Panc1 (cell line): ENCODE measurements around the gene MCF2. TPM values are rescaled to one million over a fixed set of nuclear protein-coding genes. Genes with fewer than 3 reads are reported as not detected.

Experiments
- ATAC-seq: fragments of 200-7000 bp; cut with Tn5 transposase; 2 replicates; pipeline ENCODE4 v1.9.1; 2020; ENCODE audit warnings: mild to moderate bottlenecking, moderate library complexity
- BruUV-seq: library from RNA; stranded (reverse); fragments of 400-500 nt; replicated peaks from 2 replicates; lab custom pipeline; 2021; lab: Mats Ljungman, UMichigan
- CTCF ChIA-PET: fragments of 300-600 bp; sonication (Branson Sonifier 250); formaldehyde crosslinking; loops from one replicate; lab custom pipeline; 2022; ENCODE audit warnings: antibody characterized with exemption; lab: Charles Lee
- POLR2A ChIA-PET: fragments of 300-600 bp; sonication (Branson Sonifier 250); formaldehyde crosslinking; loops from one replicate; lab custom pipeline; 2022; ENCODE audit warnings: antibody characterized with exemption; lab: Charles Lee
- DNase-seq: peaks from one replicate; pipeline ENCODE4 v3.0.0-alpha.2; 2010; ENCODE audit warnings: low read depth, low spot score
- H3K27ac ChIP-seq: 2 replicates; pipeline ENCODE4 v1.5.1; 2011; ENCODE audit warnings: mild to moderate bottlenecking, low read length, inconsistent platforms
- H3K27me3 ChIP-seq: fragments of 200-500 bp; sonication (Bioruptor generic); 2 replicates; pipeline ENCODE4 v1.6.0; 2014; ENCODE audit warnings: low read length, inconsistent platforms; ENCODE audit not compliant: control insufficient read depth, insufficient read depth
- H3K36me3 ChIP-seq: fragments of 200-500 bp; sonication (Bioruptor generic); 2 replicates; pipeline ENCODE4 v1.5.1; 2014; ENCODE audit warnings: inconsistent platforms, mild to moderate bottlenecking, low read length, moderate library complexity; ENCODE audit not compliant: control insufficient read depth, insufficient read depth
- H3K4me1 ChIP-seq: 2 replicates; pipeline ENCODE4 v1.5.1; 2011; ENCODE audit warnings: inconsistent platforms, mild to moderate bottlenecking, low read length, moderate library complexity; ENCODE audit not compliant: control insufficient read depth, insufficient read depth
- H3K4me3 ChIP-seq, 2 experiments: 2 replicates each; pipeline ENCODE4 v1.5.1; 2011 to 2012; ENCODE audit warnings: low read depth in 2 of 2, low read length in 2 of 2, mild to moderate bottlenecking in 2 of 2, inconsistent platforms in 1 of 2, moderate library complexity in 1 of 2
- H3K9me3 ChIP-seq: fragments of 200-500 bp; sonication (Bioruptor generic); 2 replicates; pipeline ENCODE4 v1.5.1; 2014; ENCODE audit warnings: low read depth, mild to moderate bottlenecking, inconsistent platforms, low read length, moderate library complexity; ENCODE audit not compliant: control insufficient read depth, insufficient read depth
- POLR2AphosphoS5 ChIP-seq: IDR thresholded peaks from 2 replicates; pipeline ENCODE4 v1.6.1; 2012; ENCODE audit warnings: mild to moderate bottlenecking, low read depth, low read length, moderate library complexity
- SIN3A ChIP-seq: IDR thresholded peaks from 2 replicates; pipeline ENCODE4 v1.6.1; 2012; ENCODE audit warnings: low read depth, mild to moderate bottlenecking, low read length, moderate library complexity, borderline replicate concordance; ENCODE audit not compliant: insufficient read depth
- TCF7L2 ChIP-seq: IDR thresholded peaks from 2 replicates; pipeline ENCODE4 v1.6.1; 2011; ENCODE audit warnings: mild to moderate bottlenecking, low read depth, low read length, inconsistent platforms
- in situ Hi-C: cut with HindIII; loops from 2 replicates; pipeline ENCODE4 v1.10.0; 2016; ENCODE audit warnings: low sequenced_read_pairs, low pct_unique_long_range_greater_than_20kb
- intact Hi-C: fragments of 100-400 bp; cut with micrococcal nuclease; formaldehyde crosslinking; loops from one replicate; pipeline ENCODE4 v1.10.0; 2022; ENCODE audit not compliant: unreplicated experiment
- total RNA-seq: library from RNA; stranded (reverse); gene quantifications from one replicate; pipeline ENCODE4 v1.2.1, GENCODE V29; 2021; ENCODE audit not compliant: unreplicated experiment
- TF ChIP-seq, protein P1 (sequence below), 2 experiments: IDR thresholded peaks; 2 replicates each; pipeline ENCODE4 v1.6.1; 2011 to 2012; ENCODE audit warnings: low read depth in 2 of 2, control low read depth in 1 of 2, low read length in 1 of 2, mild to moderate bottlenecking in 1 of 2, moderate library complexity in 1 of 2; ENCODE audit not compliant: insufficient read depth in 1 of 2
- TF ChIP-seq, protein P2 (sequence below): fragments of 450-650 bp; IDR thresholded peaks from 2 replicates; pipeline ENCODE4 v1.5.1; 2017; ENCODE audit warnings: mild to moderate bottlenecking

MCF2 gene
- total RNA-seq, 1 experiment from 2014 or later, result 0.31 TPM

DNA sequence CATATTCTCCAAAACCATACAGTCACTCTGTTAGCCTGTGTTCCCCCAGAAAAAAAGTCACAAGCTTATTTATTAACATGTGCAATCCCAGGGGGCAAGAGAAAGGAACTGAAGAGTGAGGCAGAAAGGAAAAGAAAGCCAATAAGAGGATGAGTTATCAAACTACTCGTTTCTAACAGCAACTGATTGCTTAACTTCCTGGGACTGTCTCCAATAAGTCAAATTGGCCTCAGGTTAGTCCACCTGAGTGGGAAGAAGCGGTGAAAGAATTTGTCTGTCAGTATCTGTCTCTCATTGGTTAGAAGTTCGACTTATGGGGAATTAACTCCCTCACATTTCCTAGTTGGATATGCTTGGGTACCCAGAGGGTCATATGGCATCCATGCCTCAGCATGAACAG, 163.4 kb downstream of the MCF2 start:
- ChIA-PET POLR2A (no interaction called here), CTCF (no interaction called here)
- DNase-seq (no peak), ATAC-seq (no peak)
- no peaks in the 10 kb centered on the region for H3K4me1 ChIP-seq
- intact Hi-C loops, result no loop called here
- no peak overlapping the region for H3K4me3 ChIP-seq
- in situ Hi-C loops, result no loop called here
- TF ChIP-seq, protein P1, sequence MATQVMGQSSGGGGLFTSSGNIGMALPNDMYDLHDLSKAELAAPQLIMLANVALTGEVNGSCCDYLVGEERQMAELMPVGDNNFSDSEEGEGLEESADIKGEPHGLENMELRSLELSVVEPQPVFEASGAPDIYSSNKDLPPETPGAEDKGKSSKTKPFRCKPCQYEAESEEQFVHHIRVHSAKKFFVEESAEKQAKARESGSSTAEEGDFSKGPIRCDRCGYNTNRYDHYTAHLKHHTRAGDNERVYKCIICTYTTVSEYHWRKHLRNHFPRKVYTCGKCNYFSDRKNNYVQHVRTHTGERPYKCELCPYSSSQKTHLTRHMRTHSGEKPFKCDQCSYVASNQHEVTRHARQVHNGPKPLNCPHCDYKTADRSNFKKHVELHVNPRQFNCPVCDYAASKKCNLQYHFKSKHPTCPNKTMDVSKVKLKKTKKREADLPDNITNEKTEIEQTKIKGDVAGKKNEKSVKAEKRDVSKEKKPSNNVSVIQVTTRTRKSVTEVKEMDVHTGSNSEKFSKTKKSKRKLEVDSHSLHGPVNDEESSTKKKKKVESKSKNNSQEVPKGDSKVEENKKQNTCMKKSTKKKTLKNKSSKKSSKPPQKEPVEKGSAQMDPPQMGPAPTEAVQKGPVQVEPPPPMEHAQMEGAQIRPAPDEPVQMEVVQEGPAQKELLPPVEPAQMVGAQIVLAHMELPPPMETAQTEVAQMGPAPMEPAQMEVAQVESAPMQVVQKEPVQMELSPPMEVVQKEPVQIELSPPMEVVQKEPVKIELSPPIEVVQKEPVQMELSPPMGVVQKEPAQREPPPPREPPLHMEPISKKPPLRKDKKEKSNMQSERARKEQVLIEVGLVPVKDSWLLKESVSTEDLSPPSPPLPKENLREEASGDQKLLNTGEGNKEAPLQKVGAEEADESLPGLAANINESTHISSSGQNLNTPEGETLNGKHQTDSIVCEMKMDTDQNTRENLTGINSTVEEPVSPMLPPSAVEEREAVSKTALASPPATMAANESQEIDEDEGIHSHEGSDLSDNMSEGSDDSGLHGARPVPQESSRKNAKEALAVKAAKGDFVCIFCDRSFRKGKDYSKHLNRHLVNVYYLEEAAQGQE (IDR thresholded peaks at IDR 0.05; ENCODE audit: insufficient read depth in 1 of 2, low read depth in 2 of 2, low read length in 1 of 2), result no peak
- TF ChIP-seq SIN3A (no peak), POLR2AphosphoS5 (no peak), TCF7L2 (no peak)
- TF ChIP-seq, protein P2, sequence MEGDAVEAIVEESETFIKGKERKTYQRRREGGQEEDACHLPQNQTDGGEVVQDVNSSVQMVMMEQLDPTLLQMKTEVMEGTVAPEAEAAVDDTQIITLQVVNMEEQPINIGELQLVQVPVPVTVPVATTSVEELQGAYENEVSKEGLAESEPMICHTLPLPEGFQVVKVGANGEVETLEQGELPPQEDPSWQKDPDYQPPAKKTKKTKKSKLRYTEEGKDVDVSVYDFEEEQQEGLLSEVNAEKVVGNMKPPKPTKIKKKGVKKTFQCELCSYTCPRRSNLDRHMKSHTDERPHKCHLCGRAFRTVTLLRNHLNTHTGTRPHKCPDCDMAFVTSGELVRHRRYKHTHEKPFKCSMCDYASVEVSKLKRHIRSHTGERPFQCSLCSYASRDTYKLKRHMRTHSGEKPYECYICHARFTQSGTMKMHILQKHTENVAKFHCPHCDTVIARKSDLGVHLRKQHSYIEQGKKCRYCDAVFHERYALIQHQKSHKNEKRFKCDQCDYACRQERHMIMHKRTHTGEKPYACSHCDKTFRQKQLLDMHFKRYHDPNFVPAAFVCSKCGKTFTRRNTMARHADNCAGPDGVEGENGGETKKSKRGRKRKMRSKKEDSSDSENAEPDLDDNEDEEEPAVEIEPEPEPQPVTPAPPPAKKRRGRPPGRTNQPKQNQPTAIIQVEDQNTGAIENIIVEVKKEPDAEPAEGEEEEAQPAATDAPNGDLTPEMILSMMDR, result no peak
- no TSS peak for BruUV-seq
- no peak overlapping the region for H3K27ac ChIP-seq
- no peaks in the 10 kb centered on the region for H3K36me3 ChIP-seq
- no peaks in the 10 kb centered on the region for H3K27me3 ChIP-seq
- H3K9me3 ChIP-seq, result no peaks in the 10 kb centered on the region

DNA sequence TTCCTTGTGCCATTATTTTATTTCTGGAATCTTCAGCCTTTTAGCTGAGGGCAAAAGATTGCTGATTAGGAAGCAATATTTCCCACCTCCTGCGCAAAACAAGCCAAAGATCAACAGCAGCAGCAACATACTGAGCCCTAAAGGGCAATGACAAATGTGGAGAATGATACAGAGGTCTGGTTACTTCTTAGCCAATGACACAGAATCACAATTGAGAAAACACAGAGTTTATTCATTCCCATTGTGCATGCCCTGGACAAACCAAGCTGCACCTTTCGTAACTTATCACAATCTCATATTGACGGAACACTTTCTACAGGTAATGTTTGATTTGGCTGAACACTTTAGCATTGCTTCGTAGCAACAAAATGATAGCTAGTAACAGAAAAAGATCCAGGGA, 164.0 kb downstream of the MCF2 start:
- TF ChIP-seq, protein P2, result no peak
- TF ChIP-seq POLR2AphosphoS5 (no peak), TCF7L2 (no peak), SIN3A (no peak)
- TF ChIP-seq, protein P1 (IDR thresholded peaks at IDR 0.05; ENCODE audit: insufficient read depth in 1 of 2, low read depth in 2 of 2, low read length in 1 of 2), result no peak
- no peaks in the 10 kb centered on the region for H3K9me3 ChIP-seq
- no peak overlapping the region for H3K4me3 ChIP-seq
- DNase-seq, result no peak
- in situ Hi-C loops (no loop called here), intact Hi-C loops (no loop called here)
- ChIA-PET POLR2A (no interaction called here), CTCF (no interaction called here)
- H3K36me3 ChIP-seq, result no peaks in the 10 kb centered on the region
- H3K27me3 ChIP-seq, result no peaks in the 10 kb centered on the region
- no peak overlapping the region for H3K27ac ChIP-seq
- no TSS peak for BruUV-seq
- no peak for ATAC-seq
- no peaks in the 10 kb centered on the region for H3K4me1 ChIP-seq
